DND-41 (cell line): ENCODE results near the gene TMEM151B.

Source experiments
- ATAC-seq: fragments of 200-7000 bp; cut with Tn5 transposase; 3 replicates; pipeline ENCODE4 v1.9.1; 2021; ENCODE audit warnings: low read depth; ENCODE audit not compliant: insufficient read depth
- DNase-seq: peaks from one replicate; pipeline ENCODE4 v3.0.0-alpha.2; 2020
- H2AFZ ChIP-seq: 2 replicates; pipeline ENCODE4 v1.6.0; 2012; ENCODE audit warnings: low read depth, low read length
- H3K27ac ChIP-seq: 2 replicates; pipeline ENCODE4 v1.5.1; 2012; ENCODE audit warnings: low read length, inconsistent platforms
- H3K27me3 ChIP-seq: fragments of 200-600 bp; sonication (generic); 2 replicates; pipeline ENCODE4 v1.6.0; 2012; ENCODE audit warnings: low read length, mild to moderate bottlenecking, inconsistent platforms; ENCODE audit not compliant: insufficient read depth, poor library complexity
- H3K36me3 ChIP-seq: 2 replicates; pipeline ENCODE4 v1.5.1; 2012; ENCODE audit warnings: low read length, inconsistent platforms; ENCODE audit not compliant: insufficient read depth
- H3K4me1 ChIP-seq: 2 replicates; pipeline ENCODE4 v1.5.1; 2012; ENCODE audit warnings: mild to moderate bottlenecking, low read length; ENCODE audit not compliant: insufficient read depth
- H3K4me2 ChIP-seq: 2 replicates; pipeline ENCODE4 v1.6.0; 2012; ENCODE audit warnings: mild to moderate bottlenecking, moderate library complexity, low read length, inconsistent platforms; ENCODE audit not compliant: insufficient read depth
- H3K4me3 ChIP-seq, 2 experiments: fragments of 200-600 bp in 1 of 2; shearing (Covaris generic) in 1 of 2; 2 replicates each; pipeline ENCODE4 v1.5.1; 2012 to 2016; ENCODE audit warnings: inconsistent platforms in 2 of 2, low read length in 2 of 2, mild to moderate bottlenecking in 2 of 2, low read depth in 1 of 2, moderate library complexity in 1 of 2
- H3K79me2 ChIP-seq: 2 replicates; pipeline ENCODE4 v1.6.0; 2012; ENCODE audit warnings: low read length, inconsistent platforms; ENCODE audit not compliant: insufficient read depth
- H3K9ac ChIP-seq: 2 replicates; pipeline ENCODE4 v1.6.0; 2012; ENCODE audit warnings: low read depth, mild to moderate bottlenecking, inconsistent platforms, low read length, moderate library complexity
- H3K9me3 ChIP-seq: 2 replicates; pipeline ENCODE4 v1.5.1; 2012; ENCODE audit warnings: low read length, moderate library complexity, mild to moderate bottlenecking, inconsistent platforms; ENCODE audit not compliant: insufficient read depth, severe bottlenecking
- H4K20me1 ChIP-seq: 2 replicates; pipeline ENCODE4 v1.6.0; 2012; ENCODE audit warnings: low read length; ENCODE audit not compliant: insufficient read depth
- EZH2 ChIP-seq: IDR thresholded peaks from 3 replicates; pipeline ENCODE4 v1.6.1; 2012; ENCODE audit warnings: borderline replicate concordance, low read depth, mild to moderate bottlenecking, moderate library complexity, low read length, inconsistent platforms; ENCODE audit not compliant: severe bottlenecking
- TF ChIP-seq, protein P1 (sequence below): IDR thresholded peaks from 2 replicates; pipeline ENCODE4 v1.5.1; 2012; ENCODE audit warnings: borderline replicate concordance, low read length, moderate library complexity, mild to moderate bottlenecking; ENCODE audit not compliant: poor library complexity, severe bottlenecking; ENCODE audit errors: extremely low read depth

The TMEM151B gene

DNA sequence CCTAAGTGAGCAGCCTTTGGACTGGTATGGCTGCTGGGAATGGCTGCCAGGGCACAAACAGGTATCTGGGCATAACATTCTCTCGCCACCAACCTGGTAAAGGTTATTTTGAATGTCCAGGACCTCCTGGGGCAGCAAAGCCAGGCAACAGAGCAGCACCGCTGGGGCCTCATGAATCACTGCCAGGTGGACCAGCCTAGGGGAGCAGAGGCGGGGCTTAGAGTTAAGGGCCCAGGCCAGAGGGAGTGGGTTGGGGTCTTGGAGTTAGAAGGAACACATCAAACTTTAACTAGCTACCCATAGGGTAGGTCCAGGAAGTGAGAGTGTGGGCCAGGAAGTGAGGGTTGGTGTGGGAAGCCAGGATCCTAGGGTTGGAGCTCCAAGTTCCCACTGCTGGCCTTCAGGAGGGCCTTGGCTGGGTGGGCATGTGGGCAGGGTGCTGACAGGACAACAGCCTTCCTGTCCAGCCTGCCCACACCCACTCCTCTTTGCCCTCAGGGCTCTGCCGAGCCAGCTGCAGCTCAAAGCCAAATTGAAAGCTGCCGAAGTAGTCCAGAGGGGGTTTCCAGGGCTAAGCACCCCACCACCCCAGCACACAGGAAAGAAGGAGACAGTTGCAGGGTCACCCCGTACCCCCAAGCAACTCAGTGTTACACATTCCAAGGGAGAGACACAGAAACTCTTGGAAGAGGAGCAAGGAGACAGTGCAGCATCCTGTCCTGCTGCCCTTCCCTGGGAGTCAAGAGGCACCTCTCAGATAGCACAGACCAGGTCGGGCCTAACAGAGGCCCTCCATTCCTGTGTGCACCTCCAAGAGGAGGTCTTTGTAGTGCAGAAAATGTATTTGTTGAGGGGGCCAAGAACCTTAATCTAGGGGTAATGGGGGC lies 7.5 kb upstream of the TMEM151B start:
- Histone ChIP-seq H3K9ac (peak overlapping the region; percentile 64; the same call in 1 of the 2 replicates), H2AFZ (no peak overlapping the region), H3K27ac (peak overlapping the region; percentile 49), H3K27me3 (no peaks in the 10 kb centered on the region), H3K36me3 (peaks cover 42% of the 10 kb centered on the region), H3K9me3 (no peaks in the 10 kb centered on the region), H4K20me1 (peaks cover 19% of the 10 kb centered on the region), H3K4me3 (no peak overlapping the region), H3K4me1 (peaks cover 38% of the 10 kb centered on the region), H3K4me2 (peak overlapping the region; percentile 78; the same call in 1 of the 2 replicates), H3K79me2 (peaks cover 23% of the 10 kb centered on the region)
- DNase-seq: no peak
- ATAC-seq: no peak
- no peak for TF ChIP-seq EZH2
- TF ChIP-seq, protein P1, sequence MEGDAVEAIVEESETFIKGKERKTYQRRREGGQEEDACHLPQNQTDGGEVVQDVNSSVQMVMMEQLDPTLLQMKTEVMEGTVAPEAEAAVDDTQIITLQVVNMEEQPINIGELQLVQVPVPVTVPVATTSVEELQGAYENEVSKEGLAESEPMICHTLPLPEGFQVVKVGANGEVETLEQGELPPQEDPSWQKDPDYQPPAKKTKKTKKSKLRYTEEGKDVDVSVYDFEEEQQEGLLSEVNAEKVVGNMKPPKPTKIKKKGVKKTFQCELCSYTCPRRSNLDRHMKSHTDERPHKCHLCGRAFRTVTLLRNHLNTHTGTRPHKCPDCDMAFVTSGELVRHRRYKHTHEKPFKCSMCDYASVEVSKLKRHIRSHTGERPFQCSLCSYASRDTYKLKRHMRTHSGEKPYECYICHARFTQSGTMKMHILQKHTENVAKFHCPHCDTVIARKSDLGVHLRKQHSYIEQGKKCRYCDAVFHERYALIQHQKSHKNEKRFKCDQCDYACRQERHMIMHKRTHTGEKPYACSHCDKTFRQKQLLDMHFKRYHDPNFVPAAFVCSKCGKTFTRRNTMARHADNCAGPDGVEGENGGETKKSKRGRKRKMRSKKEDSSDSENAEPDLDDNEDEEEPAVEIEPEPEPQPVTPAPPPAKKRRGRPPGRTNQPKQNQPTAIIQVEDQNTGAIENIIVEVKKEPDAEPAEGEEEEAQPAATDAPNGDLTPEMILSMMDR: no peak

DNA sequence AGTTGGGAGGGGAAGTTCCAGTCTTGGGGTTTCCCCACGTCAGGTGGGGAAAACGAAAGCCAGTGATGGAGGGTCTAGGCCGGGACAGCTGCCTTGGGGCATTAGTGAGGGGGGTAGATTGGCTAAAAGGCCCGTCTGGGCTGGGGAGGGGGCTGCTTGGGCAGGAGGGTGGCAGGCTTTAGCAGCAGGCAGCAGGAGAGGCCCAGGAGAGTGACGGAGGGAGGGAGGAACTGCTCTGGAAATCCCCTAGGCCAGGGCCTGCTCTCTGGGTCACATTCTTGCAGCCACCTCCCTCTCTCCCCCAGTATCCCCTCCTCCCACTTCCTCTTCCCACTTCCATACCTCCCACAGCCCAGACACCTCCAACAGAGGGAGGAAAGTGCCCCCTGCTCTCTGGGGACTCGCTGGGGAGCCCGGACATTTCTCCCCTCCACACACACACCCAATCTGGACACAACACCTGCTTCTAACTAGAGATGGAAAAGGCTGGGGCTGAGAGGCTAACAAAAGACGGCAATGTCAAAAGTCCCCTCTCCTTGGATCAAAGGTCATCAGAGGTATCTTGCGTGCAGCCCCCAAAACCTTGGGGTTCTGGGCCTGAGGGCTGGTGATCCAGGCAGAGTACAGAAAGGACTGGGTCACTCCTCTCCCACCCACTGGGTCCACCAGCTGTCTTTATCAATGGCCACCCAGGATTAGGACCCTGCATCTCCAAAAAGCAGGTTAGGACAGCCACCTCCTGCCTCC lies 6.7 kb upstream of the TMEM151B start:
- peaks cover 33% of the 10 kb centered on the region for H3K4me1 ChIP-seq
- no peak overlapping the region for H2AFZ ChIP-seq
- TF ChIP-seq, protein P1: no peak
- no peak for TF ChIP-seq EZH2
- no peak for DNase-seq
- H3K36me3 ChIP-seq: peaks cover 38% of the 10 kb centered on the region
- H4K20me1 ChIP-seq: peaks cover 19% of the 10 kb centered on the region
- no peaks in the 10 kb centered on the region for H3K9me3 ChIP-seq
- peak overlapping the region; percentile 49; the same call in 1 of the 2 replicates for H3K27ac ChIP-seq
- peak overlapping the region in 1 of 2 experiments; percentile 79; a peak in 2 of 4 replicates for H3K4me3 ChIP-seq
- H3K4me2 ChIP-seq: peak overlapping the region; percentile 78
- ATAC-seq: no peak
- H3K79me2 ChIP-seq: peaks cover 23% of the 10 kb centered on the region
- H3K27me3 ChIP-seq: no peaks in the 10 kb centered on the region
- peak overlapping the region; percentile 64 for H3K9ac ChIP-seq

DNA sequence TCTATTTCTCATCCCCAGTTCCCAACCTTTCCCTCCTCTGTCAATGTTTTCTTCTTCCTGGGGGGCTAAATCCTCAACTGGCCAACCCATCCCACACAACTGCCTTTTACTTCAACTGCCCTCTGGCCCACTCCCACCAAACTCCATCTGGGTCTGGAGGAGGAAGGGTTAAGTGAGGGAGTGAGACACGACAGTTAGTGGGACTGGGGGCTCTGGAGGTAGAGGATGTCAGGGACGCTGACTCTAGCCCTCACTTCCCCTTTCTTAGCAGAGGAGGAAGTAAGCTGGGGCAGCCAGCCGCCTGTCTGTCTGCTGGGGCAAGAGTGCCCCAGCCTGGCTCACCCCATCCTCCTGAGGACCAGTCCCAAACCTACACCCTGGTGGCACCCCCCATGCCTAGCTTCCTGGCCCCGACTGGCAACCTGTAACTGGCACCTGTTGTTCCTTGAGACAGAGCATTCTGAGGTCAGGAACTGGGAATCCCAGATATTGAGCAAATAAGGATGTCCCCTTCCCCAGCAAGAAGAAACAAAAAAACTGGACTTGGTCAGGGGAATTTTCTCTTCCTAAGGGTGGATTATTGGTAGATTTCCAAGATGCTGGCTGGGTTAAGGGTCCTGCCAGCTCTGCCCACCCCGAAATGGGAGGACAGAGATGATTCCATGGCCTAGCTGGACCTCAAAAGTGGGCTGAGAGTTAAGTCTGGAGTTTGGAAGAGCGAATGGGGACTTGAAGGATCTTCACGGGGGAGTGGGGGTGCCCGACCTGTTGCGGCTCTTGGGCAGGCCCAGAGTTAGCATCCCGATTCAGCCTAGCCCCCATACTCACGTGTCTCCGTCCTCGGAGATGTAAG lies 5.9 kb upstream of the TMEM151B start:
- Histone ChIP-seq H3K36me3 (peaks cover 30% of the 10 kb centered on the region), H3K9me3 (no peaks in the 10 kb centered on the region), H3K4me2 (peak overlapping the region; percentile 78), H3K27ac (peak overlapping the region; percentile 26), H2AFZ (peak overlapping the region; percentile 82; the same call in 1 of the 2 replicates), H3K27me3 (no peaks in the 10 kb centered on the region), H3K4me3 (peak overlapping the region; percentile 65 to 79), H4K20me1 (peaks cover 19% of the 10 kb centered on the region), H3K79me2 (peaks cover 23% of the 10 kb centered on the region), H3K4me1 (peaks cover 33% of the 10 kb centered on the region), H3K9ac (peak overlapping the region; percentile 64)
- TF ChIP-seq, protein P1: no peak
- TF ChIP-seq EZH2: no peak
- ATAC-seq: peak; percentile 25; the same call in 2 of the 3 replicates
- DNase-seq: peak; percentile 33
